ENCODE results near the gene FSTL4.

FSTL4 gene

GRCh38 chr5:133474851-133475590, 137.3 kb downstream of the FSTL4 start:
- no peak for DNase-seq

GRCh38 chr5:133473291-133473690, 139.1 kb downstream of the FSTL4 start:
- no peak for DNase-seq

- DNase-seq = no peak
Observed at GRCh38 chr5:133472829-133473228, 139.5 kb downstream of the FSTL4 start.

GRCh38 chr5:133471699-133472098, 140.6 kb downstream of the FSTL4 start:
- no peak for DNase-seq

- DNase-seq = no peak
Observed at GRCh38 chr5:133470841-133471240, 141.5 kb downstream of the FSTL4 start.

- DNase-seq = no peak
Observed at GRCh38 chr5:133469846-133470245, 142.5 kb downstream of the FSTL4 start.

- no peak for DNase-seq
Observed at GRCh38 chr5:133469252-133469651, 143.1 kb downstream of the FSTL4 start.

- DNase-seq = no peak
Observed at GRCh38 chr5:133468596-133468995, 143.7 kb downstream of the FSTL4 start.

GRCh38 chr5:133467826-133468463, 144.4 kb downstream of the FSTL4 start:
- no peak for DNase-seq

- no peak for DNase-seq
Observed at GRCh38 chr5:133467335-133467779, 145.0 kb downstream of the FSTL4 start.

- no peak for DNase-seq
Observed at GRCh38 chr5:133466556-133467334, 145.6 kb downstream of the FSTL4 start.

GRCh38 chr5:133464013-133464412, 148.3 kb downstream of the FSTL4 start:
- no peak for DNase-seq

- no peak for DNase-seq
Observed at GRCh38 chr5:133461796-133462516, 150.4 kb downstream of the FSTL4 start.

- DNase-seq = no peak
Observed at GRCh38 chr5:133460172-133460758, 152.1 kb downstream of the FSTL4 start.

GRCh38 chr5:133459474-133460160, 152.7 kb downstream of the FSTL4 start:
- no peak for DNase-seq

- DNase-seq = no peak
Observed at GRCh38 chr5:133458435-133458834, 153.9 kb downstream of the FSTL4 start.

GRCh38 chr5:133457439-133458355, 154.6 kb downstream of the FSTL4 start:
- DNase-seq = no peak

GRCh38 chr5:133456933-133457402, 155.4 kb downstream of the FSTL4 start:
- no peak for DNase-seq

GRCh38 chr5:133455676-133456075, 156.7 kb downstream of the FSTL4 start:
- no peak for DNase-seq

GRCh38 chr5:133454442-133454841, 157.9 kb downstream of the FSTL4 start:
- DNase-seq = no peak

GRCh38 chr5:133453831-133454230, 158.5 kb downstream of the FSTL4 start:
- no peak for DNase-seq
